ENCODE measurements around the gene GPR157.
A peak's percentile ranks its signal among the peaks of the same experiment; 100 is the strongest.
"Not testable (repeated sequence)": the region's sequence is repeated elsewhere in the genome, so short reads cannot be mapped to it uniquely, and the experiment has no call there.

GPR157 gene

GRCh38 chr1:9149151-9149550 is 20.2 kb upstream of the GPR157 start:
- FAIRE-seq (no peak), DNase-seq (ENCODE audit: insufficient read length, low spot score) (no peak)
- TF ChIP-seq SPI1 (IDR thresholded peaks at IDR 0.05; ENCODE audit: low read depth, low read length) (no peak), TAF1 (IDR thresholded peaks at IDR 0.05; ENCODE audit: low read depth, low read length) (no peak), POU2F2 (IDR thresholded peaks at IDR 0.05; ENCODE audit: low read depth, low read length) (no peak), POLR2A (IDR thresholded peaks at IDR 0.05; ENCODE audit: low read depth, low read length) (no peak), PAX5 (IDR thresholded peaks at IDR 0.05; ENCODE audit: insufficient read depth, low read length, severe bottlenecking) (no peak), POLR2AphosphoS5 (IDR thresholded peaks at IDR 0.05; ENCODE audit: low read depth, low read length) (no peak)

DNA sequence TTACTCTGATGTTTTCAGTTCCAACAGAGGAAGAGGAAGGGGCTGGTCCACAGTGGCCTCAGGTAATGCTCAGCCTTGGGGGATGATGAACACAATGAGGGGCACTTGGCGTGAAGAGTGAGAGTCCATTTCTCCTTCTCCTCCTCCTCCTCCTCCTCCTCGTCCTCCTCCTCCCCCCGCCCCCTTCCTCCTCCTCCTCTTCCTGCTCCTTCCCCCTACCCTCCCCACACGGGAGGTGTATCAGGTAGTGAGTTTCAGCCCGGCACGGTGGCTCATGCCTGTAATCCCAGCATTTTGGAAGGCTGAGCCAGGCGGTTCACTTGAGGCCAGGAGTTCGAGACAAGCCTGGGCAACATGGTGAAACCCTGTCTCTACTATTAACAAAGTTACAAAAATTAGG is 17.3 kb upstream of the GPR157 start:
- FAIRE-seq, result no peak

GRCh38 chr1:9145714-9146113 is 16.8 kb upstream of the GPR157 start:
- TF ChIP-seq SPI1 (IDR thresholded peaks at IDR 0.05; ENCODE audit: low read depth, low read length), result no peak
- no peak for TF ChIP-seq POLR2A (IDR thresholded peaks at IDR 0.05; ENCODE audit: low read depth, low read length)
- TF ChIP-seq POU2F2 (IDR thresholded peaks at IDR 0.05; ENCODE audit: low read depth, low read length), result no peak
- no peak for TF ChIP-seq TAF1 (IDR thresholded peaks at IDR 0.05; ENCODE audit: low read depth, low read length)
- no peak for TF ChIP-seq POLR2AphosphoS5 (IDR thresholded peaks at IDR 0.05; ENCODE audit: low read depth, low read length)
- no peak for TF ChIP-seq PAX5 (IDR thresholded peaks at IDR 0.05; ENCODE audit: insufficient read depth, low read length, severe bottlenecking)
- DNase-seq (ENCODE audit: insufficient read length, low spot score) (no peak), FAIRE-seq (peak; percentile 13)

More for the DNA sequence above, 17.3 kb upstream of the GPR157 start:
- TF ChIP-seq TAF1 (IDR thresholded peaks at IDR 0.05; ENCODE audit: low read depth, low read length) (no peak), POU2F2 (IDR thresholded peaks at IDR 0.05; ENCODE audit: low read depth, low read length) (no peak), POLR2AphosphoS5 (IDR thresholded peaks at IDR 0.05; ENCODE audit: low read depth, low read length) (no peak), POLR2A (IDR thresholded peaks at IDR 0.05; ENCODE audit: low read depth, low read length) (no peak), PAX5 (IDR thresholded peaks at IDR 0.05; ENCODE audit: insufficient read depth, low read length, severe bottlenecking) (no peak), SPI1 (IDR thresholded peaks at IDR 0.05; ENCODE audit: low read depth, low read length) (no peak)
- no peak for DNase-seq (ENCODE audit: insufficient read length, low spot score)

DNA sequence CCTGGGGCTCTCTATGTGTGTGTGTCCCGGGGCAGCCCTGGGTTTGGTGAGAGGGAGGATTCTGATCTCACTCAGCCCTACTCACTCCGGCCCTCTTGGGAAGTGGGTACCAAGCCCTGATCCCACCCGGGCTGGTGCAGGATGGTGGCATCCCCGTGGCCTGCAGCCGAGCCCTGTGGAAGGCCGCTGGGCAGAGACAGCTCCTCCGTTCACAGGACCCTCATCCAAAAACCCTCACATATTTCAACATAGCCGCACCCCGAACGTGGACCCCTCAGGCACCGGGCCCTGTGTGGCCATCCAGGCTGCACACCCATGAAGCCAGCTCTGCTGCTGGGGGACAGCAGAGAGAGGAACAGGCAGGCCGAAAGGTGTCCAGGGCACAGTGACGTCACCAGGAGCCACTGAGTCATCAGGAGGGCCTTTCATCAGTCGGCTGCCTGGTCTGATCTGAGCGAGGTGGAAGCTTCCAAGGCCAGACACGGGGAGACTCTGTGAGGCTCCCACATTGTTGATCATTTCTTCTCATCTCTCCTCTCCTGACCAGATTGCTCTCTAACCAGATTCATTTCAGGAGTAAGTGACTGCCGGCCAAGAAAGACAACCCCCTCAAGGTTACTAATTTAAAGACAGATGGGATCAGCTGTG is 16.2 kb upstream of the GPR157 start:
- FAIRE-seq, result peak; percentile 74
- TF ChIP-seq TAF1 (IDR thresholded peaks at IDR 0.05; ENCODE audit: low read depth, low read length), result no peak
- no peak for TF ChIP-seq POLR2A (IDR thresholded peaks at IDR 0.05; ENCODE audit: low read depth, low read length)
- DNase-seq (ENCODE audit: insufficient read length, low spot score), result no peak

- DNase-seq (ENCODE audit: insufficient read length, low spot score); FAIRE-seq: not testable (repeated sequence)
These were observed 15.6 kb upstream of the GPR157 start for GRCh38 chr1:9144494-9144893.

DNA sequence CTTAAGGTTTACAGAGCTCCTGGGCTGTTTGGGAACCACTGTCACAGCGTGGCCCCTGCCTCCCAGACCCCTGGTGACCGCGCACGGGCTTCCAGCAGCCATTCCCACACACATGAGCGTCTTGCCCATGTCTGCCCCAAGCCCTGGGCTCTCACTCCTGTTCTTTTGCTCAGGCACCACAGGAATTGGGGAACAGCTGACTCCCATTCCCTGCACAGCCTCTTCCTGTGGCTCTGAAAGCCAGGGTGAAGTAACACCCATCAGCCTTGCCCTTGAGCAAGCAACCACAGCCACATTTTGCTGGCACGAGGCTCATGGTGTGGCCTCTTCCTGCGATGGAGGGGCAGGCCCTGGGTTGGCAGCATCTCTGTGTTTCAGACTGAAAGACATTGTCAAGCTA is 14.3 kb upstream of the GPR157 start:
- DNase-seq (ENCODE audit: insufficient read length, low spot score) (no peak), FAIRE-seq (no peak)
- TF ChIP-seq TAF1 (IDR thresholded peaks at IDR 0.05; ENCODE audit: low read depth, low read length) (no peak), POLR2A (IDR thresholded peaks at IDR 0.05; ENCODE audit: low read depth, low read length) (no peak)

- TF ChIP-seq TAF1 (IDR thresholded peaks at IDR 0.05; ENCODE audit: low read depth, low read length) (no peak), POU2F2 (IDR thresholded peaks at IDR 0.05; ENCODE audit: low read depth, low read length) (no peak), PAX5 (IDR thresholded peaks at IDR 0.05; ENCODE audit: insufficient read depth, low read length, severe bottlenecking) (no peak), POLR2AphosphoS5 (IDR thresholded peaks at IDR 0.05; ENCODE audit: low read depth, low read length) (no peak), SPI1 (IDR thresholded peaks at IDR 0.05; ENCODE audit: low read depth, low read length) (no peak), POLR2A (IDR thresholded peaks at IDR 0.05; ENCODE audit: low read depth, low read length) (no peak)
These were observed 11.0 kb upstream of the GPR157 start for GRCh38 chr1:9139930-9140329.

GRCh38 chr1:9136932-9137331 is 8.0 kb upstream of the GPR157 start:
- FAIRE-seq (no peak), DNase-seq (ENCODE audit: insufficient read length, low spot score) (no peak)
- TF ChIP-seq PAX5 (IDR thresholded peaks at IDR 0.05; ENCODE audit: insufficient read depth, low read length, severe bottlenecking) (no peak), TAF1 (IDR thresholded peaks at IDR 0.05; ENCODE audit: low read depth, low read length) (no peak), SPI1 (IDR thresholded peaks at IDR 0.05; ENCODE audit: low read depth, low read length) (no peak), POLR2A (IDR thresholded peaks at IDR 0.05; ENCODE audit: low read depth, low read length) (no peak)

More at GRCh38 chr1:9139930-9140329, 11.0 kb upstream of the GPR157 start:
- FAIRE-seq (no peak), DNase-seq (ENCODE audit: insufficient read length, low spot score) (no peak)

DNA sequence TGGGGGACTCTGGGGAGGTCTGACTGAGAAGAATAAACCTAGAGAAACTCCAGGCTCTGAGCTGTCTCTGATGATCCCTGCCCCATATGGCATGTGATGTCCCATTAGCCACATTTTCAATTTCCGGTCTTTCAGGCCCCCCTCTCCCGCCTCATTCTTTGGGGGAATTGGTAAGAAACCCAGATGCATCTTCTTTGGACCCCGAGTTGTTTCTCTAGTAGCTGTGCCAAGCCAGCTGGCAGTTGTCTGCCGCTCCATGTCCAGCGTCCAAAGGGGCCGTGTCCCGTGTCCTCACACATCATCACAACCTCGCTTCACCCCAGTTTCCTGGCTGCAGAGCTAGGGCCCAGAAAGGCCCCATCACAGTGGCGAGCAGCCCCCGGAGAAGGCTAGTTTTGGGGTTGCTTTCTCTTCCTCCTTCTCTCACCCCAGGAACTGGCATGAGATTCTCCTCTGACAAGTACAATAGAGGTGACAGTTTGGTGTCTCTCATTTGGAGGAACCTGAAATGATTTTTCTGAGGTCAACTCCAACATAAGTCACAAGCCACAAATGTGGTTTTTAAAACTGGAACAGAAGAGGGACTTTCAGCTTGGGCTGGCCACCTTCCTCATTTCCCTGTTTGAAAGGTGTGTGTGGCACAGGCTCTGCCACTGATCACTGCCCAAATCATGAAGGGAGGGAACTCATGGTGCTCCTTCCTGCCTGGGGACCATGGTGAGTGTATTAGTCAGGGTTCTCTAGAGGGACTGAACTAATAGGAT is 6.4 kb upstream of the GPR157 start:
- DNase-seq (ENCODE audit: insufficient read length, low spot score), result no peak
- TF ChIP-seq PAX5 (IDR thresholded peaks at IDR 0.05; ENCODE audit: insufficient read depth, low read length, severe bottlenecking) (no peak), SPI1 (IDR thresholded peaks at IDR 0.05; ENCODE audit: low read depth, low read length) (peak; percentile 49)
- peak; percentile 78 for FAIRE-seq

- TF ChIP-seq SPI1 (IDR thresholded peaks at IDR 0.05; ENCODE audit: low read depth, low read length) (no peak), POLR2AphosphoS5 (IDR thresholded peaks at IDR 0.05; ENCODE audit: low read depth, low read length) (no peak), POU2F2 (IDR thresholded peaks at IDR 0.05; ENCODE audit: low read depth, low read length) (no peak), TAF1 (IDR thresholded peaks at IDR 0.05; ENCODE audit: low read depth, low read length) (no peak), POLR2A (IDR thresholded peaks at IDR 0.05; ENCODE audit: low read depth, low read length) (no peak), PAX5 (IDR thresholded peaks at IDR 0.05; ENCODE audit: insufficient read depth, low read length, severe bottlenecking) (no peak)
- no peak for FAIRE-seq
- no peak for DNase-seq (ENCODE audit: insufficient read length, low spot score)
These were observed 5.1 kb upstream of the GPR157 start for GRCh38 chr1:9133870-9134585.
